SK-N-SH (cell line): ENCODE results near the gene CELSR2. TPM values are rescaled to one million over a fixed set of nuclear protein-coding genes. Genes with fewer than 3 reads are reported as not detected.

Experiments
- CTCF ChIA-PET: fragments of 300-600, 350-600 bp; formaldehyde crosslinking; extraction: SDS; loops from one replicate; lab custom pipeline; 2021; lab: Yijun Ruan, JAX
- POLR2A ChIA-PET: fragments of 350-600 bp; sonication (Branson Sonifier 250); formaldehyde crosslinking; extraction: SDS; loops from one replicate; lab custom pipeline; 2020; ENCODE audit warnings: antibody characterized with exemption, inconsistent platforms; lab: Yijun Ruan, JAX
- DNase-seq: peaks from one replicate; pipeline ENCODE4 v3.0.0; 2012
- H2AFZ ChIP-seq: fragments of 200-600 bp; sonication (generic); 2 replicates; pipeline ENCODE4 v1.8.1; 2016; ENCODE audit warnings: antibody characterized with exemption, mild to moderate bottlenecking, low read depth
- H3F3A ChIP-seq: fragments of 200-600 bp; sonication (generic); replicated peaks from 2 replicates; pipeline ENCODE3; 2016; ENCODE audit warnings: antibody characterized with exemption, mild to moderate bottlenecking; ENCODE audit not compliant: insufficient read depth
- H3K27ac ChIP-seq, 2 experiments: fragments of 200-500 bp in 1 of 2; fragments of 200-600 bp in 1 of 2; sonication (Bioruptor generic) in 1 of 2; sonication (generic), shearing (Covaris generic) in 1 of 2; 2 replicates each; pipeline versions ENCODE4 v1.5.1 to v1.6.1; 2014 to 2016; ENCODE audit warnings: low read depth in 2 of 2, inconsistent platforms in 1 of 2, low read length in 1 of 2, mild to moderate bottlenecking in 1 of 2, mixed read lengths in 1 of 2
- H3K27me3 ChIP-seq: fragments of 200-600 bp; sonication (generic), shearing (Covaris generic); 2 replicates; pipeline ENCODE4 v1.6.1; 2016; ENCODE audit warnings: mixed run types; ENCODE audit not compliant: insufficient read depth
- H3K36me3 ChIP-seq, 2 experiments: fragments of 200-500 bp in 1 of 2; fragments of 200-600 bp in 1 of 2; sonication (Bioruptor generic) in 1 of 2; sonication (generic) in 1 of 2; replicated peaks in 1 of 2; 2 replicates each; pipeline versions ENCODE3 to v1.5.1; 2014 to 2016; ENCODE audit warnings: low read length in 1 of 2, mild to moderate bottlenecking in 1 of 2; ENCODE audit not compliant: insufficient read depth in 2 of 2, control insufficient read depth in 1 of 2
- H3K4me1 ChIP-seq, 2 experiments: fragments of 200-500 bp in 1 of 2; fragments of 200-600 bp in 1 of 2; sonication (Bioruptor generic) in 1 of 2; sonication (generic), shearing (Covaris generic) in 1 of 2; 2 replicates each; pipeline versions ENCODE4 v1.5.1 to v1.6.1; 2014 to 2016; ENCODE audit warnings: low read depth in 1 of 2, low read length in 1 of 2, mixed run types in 1 of 2; ENCODE audit not compliant: insufficient read depth in 2 of 2, control insufficient read depth in 1 of 2
- H3K4me2 ChIP-seq: fragments of 200-600 bp; sonication (generic), shearing (Covaris generic); 2 replicates; pipeline ENCODE4 v1.6.1; 2017; ENCODE audit warnings: mixed run types
- H3K4me3 ChIP-seq, 2 experiments: fragments of 200-500 bp in 1 of 2; fragments of 200-600 bp in 1 of 2; sonication (Bioruptor generic) in 1 of 2; sonication (generic), shearing (Covaris generic) in 1 of 2; 2 replicates each; pipeline versions ENCODE4 v1.5.1 to v1.8.1; 2014 to 2016; ENCODE audit warnings: low read depth in 2 of 2, inconsistent platforms in 1 of 2, low read length in 1 of 2, mild to moderate bottlenecking in 1 of 2, mixed read lengths in 1 of 2, moderate library complexity in 1 of 2
- H3K79me2 ChIP-seq: fragments of 200-600 bp; sonication (generic); 2 replicates; pipeline ENCODE4 v1.8.1; 2017; ENCODE audit warnings: mild to moderate bottlenecking; ENCODE audit not compliant: insufficient read depth
- H3K9ac ChIP-seq: fragments of 200-600 bp; sonication (generic); 2 replicates; pipeline ENCODE4 v1.6.1; 2017; ENCODE audit warnings: mixed run types
- H3K9me2 ChIP-seq: fragments of 200-600 bp; sonication (generic); 2 replicates; pipeline ENCODE4 v1.6.1; 2017; ENCODE audit warnings: mixed run types
- H3K9me3 ChIP-seq: fragments of 200-600 bp; sonication (generic); 2 replicates; pipeline ENCODE4 v1.6.1; 2017; ENCODE audit warnings: mixed run types, mild to moderate bottlenecking, moderate library complexity
- H4K20me1 ChIP-seq: fragments of 200-600 bp; sonication (generic); 2 replicates; pipeline ENCODE4 v1.6.1; 2017; ENCODE audit warnings: mild to moderate bottlenecking, mixed run types; ENCODE audit not compliant: insufficient read depth
- EP300 ChIP-seq, 2 experiments: IDR thresholded peaks; 2 replicates each; pipeline versions ENCODE4 v1.4.0 to v1.6.1; 2012; ENCODE audit warnings: borderline replicate concordance in 1 of 2, low read depth in 1 of 2, low read length in 1 of 2
- GABPA ChIP-seq: IDR thresholded peaks from 2 replicates; pipeline ENCODE4 v1.4.0; 2012; ENCODE audit warnings: low read depth, mild to moderate bottlenecking
- MAX ChIP-seq: IDR thresholded peaks from 2 replicates; pipeline ENCODE4 v1.4.0; 2012; ENCODE audit warnings: low read depth
- NFIC ChIP-seq: IDR thresholded peaks from 2 replicates; pipeline ENCODE4 v1.4.0; 2012; ENCODE audit warnings: borderline replicate concordance
- POLR2AphosphoS5 ChIP-seq: IDR thresholded peaks from 2 replicates; pipeline ENCODE4 v1.6.1; 2012; ENCODE audit warnings: low read depth, low read length
- RAD21 ChIP-seq: IDR thresholded peaks from 2 replicates; pipeline ENCODE4 v1.6.1; 2012; ENCODE audit warnings: mild to moderate bottlenecking, low read length
- RFX5 ChIP-seq: IDR thresholded peaks from 2 replicates; pipeline ENCODE4 v1.6.1; 2012; ENCODE audit warnings: mild to moderate bottlenecking, improper control_type of control experiment, low read length
- RXRA ChIP-seq: IDR thresholded peaks from 2 replicates; pipeline ENCODE4 v1.4.0; 2012; ENCODE audit warnings: low read depth, mild to moderate bottlenecking, borderline replicate concordance
- TAF1 ChIP-seq: IDR thresholded peaks from 2 replicates; pipeline ENCODE4 v1.6.1; 2012; ENCODE audit warnings: low read depth, mild to moderate bottlenecking, low read length, moderate library complexity, borderline replicate concordance
- YY1 ChIP-seq: IDR thresholded peaks from 2 replicates; pipeline ENCODE4 v1.4.0; 2012; ENCODE audit warnings: low read depth, mild to moderate bottlenecking
- WGBS: methylation state at CpG from one replicate; pipeline ENCODE4 v1.1.6; 2017; ENCODE audit warnings: low lambda C conversion rate; 5-methylcytosine and 5-hydroxymethylcytosine counted together
- polyA plus RNA-seq, 3 experiments: library from polyadenylated mRNA; depleted of rRNA; stranded (reverse); fragments of >200 nt; gene quantifications; 2 replicates each; pipeline ENCODE4 v1.2.3, GENCODE V29; 2012
- TF ChIP-seq, protein P1 (sequence below): fragments of 150-350 bp; IDR thresholded peaks from 2 replicates; pipeline ENCODE4 v1.6.1; 2016; ENCODE audit warnings: mild to moderate bottlenecking, low read depth, low read length
- TF ChIP-seq, protein P2 (sequence below): IDR thresholded peaks from 2 replicates; pipeline ENCODE4 v1.4.0; 2012; ENCODE audit warnings: low read depth, borderline replicate concordance
- TF ChIP-seq, protein P3 (sequence below): IDR thresholded peaks from 2 replicates; pipeline ENCODE4 v1.6.1; 2012; ENCODE audit warnings: mild to moderate bottlenecking, low read depth, low read length, moderate library complexity

Gene CELSR2, protein sequence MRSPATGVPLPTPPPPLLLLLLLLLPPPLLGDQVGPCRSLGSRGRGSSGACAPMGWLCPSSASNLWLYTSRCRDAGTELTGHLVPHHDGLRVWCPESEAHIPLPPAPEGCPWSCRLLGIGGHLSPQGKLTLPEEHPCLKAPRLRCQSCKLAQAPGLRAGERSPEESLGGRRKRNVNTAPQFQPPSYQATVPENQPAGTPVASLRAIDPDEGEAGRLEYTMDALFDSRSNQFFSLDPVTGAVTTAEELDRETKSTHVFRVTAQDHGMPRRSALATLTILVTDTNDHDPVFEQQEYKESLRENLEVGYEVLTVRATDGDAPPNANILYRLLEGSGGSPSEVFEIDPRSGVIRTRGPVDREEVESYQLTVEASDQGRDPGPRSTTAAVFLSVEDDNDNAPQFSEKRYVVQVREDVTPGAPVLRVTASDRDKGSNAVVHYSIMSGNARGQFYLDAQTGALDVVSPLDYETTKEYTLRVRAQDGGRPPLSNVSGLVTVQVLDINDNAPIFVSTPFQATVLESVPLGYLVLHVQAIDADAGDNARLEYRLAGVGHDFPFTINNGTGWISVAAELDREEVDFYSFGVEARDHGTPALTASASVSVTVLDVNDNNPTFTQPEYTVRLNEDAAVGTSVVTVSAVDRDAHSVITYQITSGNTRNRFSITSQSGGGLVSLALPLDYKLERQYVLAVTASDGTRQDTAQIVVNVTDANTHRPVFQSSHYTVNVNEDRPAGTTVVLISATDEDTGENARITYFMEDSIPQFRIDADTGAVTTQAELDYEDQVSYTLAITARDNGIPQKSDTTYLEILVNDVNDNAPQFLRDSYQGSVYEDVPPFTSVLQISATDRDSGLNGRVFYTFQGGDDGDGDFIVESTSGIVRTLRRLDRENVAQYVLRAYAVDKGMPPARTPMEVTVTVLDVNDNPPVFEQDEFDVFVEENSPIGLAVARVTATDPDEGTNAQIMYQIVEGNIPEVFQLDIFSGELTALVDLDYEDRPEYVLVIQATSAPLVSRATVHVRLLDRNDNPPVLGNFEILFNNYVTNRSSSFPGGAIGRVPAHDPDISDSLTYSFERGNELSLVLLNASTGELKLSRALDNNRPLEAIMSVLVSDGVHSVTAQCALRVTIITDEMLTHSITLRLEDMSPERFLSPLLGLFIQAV (N-terminal part only)
- 1.7 and 3.5 TPM in 2 replicates for polyA plus RNA-seq (2012; rRNA removed)
- polyA plus RNA-seq (2012; cell fraction: cytosol; rRNA removed): 2.0 and 3.3 TPM in 2 replicates
- polyA plus RNA-seq (2012; cell fraction: nucleus; rRNA removed): 9.3 and 12.7 TPM in 2 replicates

- POLR2A ChIA-PET: interaction anchor here (1.1 to 2.9 kb wide), 4 partner anchors 9 to 149 kb away, joined by 3 to 20 read pairs (median 4); partner anchors contain the start of genes PSRC1 and SORT1
- Histone ChIP-seq H2AFZ (peak within 1 kb of the TSS; percentile 63; the same call in 1 of the 2 replicates), H3K4me3 (peak within 1 kb of the TSS; percentile 58 to 70), H3K27ac (peak within 1 kb of the TSS in 1 of 2 experiments; percentile 62; a peak in 1 of 4 replicates), H3K27me3 (no peaks in the 10 kb centered on the region), H3K36me3 (no peaks in the 10 kb centered on the region), H3K9me2 (no peaks in the 10 kb centered on the region), H3F3A (no peaks in the 10 kb centered on the region), H4K20me1 (no peaks in the 10 kb centered on the region), H3K9me3 (no peaks in the 10 kb centered on the region), H3K79me2 (no peaks in the 10 kb centered on the region), H3K4me1 (peaks cover 0 to 31% of the 10 kb centered on the region in 2 experiments; a peak in 1 of 4 replicates), H3K9ac (no peak within 1 kb of the TSS), H3K4me2 (peak within 1 kb of the TSS; percentile 70)
- CTCF ChIA-PET: interaction anchor here (0.7 to 3.7 kb wide), 9 partner anchors 9 to 149 kb away, joined by 3 to 20 read pairs (median 4); partner anchors contain the start of gene PSRC1
- peak; percentile 81 for TF ChIP-seq MAX
- TF ChIP-seq YY1: no peak
- WGBS: 41% methylated on average over 22 of the region's 49 CpGs
- DNase-seq: peak; percentile 95
Measured at GRCh38 chr1:109248797-109249629, at the start of gene CELSR2. CELSR2 (plus strand) TSS chr1:109249539; CDS start chr1:109250080, 541 bp downstream.

- POLR2A ChIA-PET: no interaction called here
- 86% methylated on average over 10 of the region's 10 CpGs for WGBS
Measured at GRCh38 chr1:109199710-109200109, 49.6 kb upstream of the CELSR2 start.

More at GRCh38 chr1:109199710-109200109, 49.6 kb upstream of the CELSR2 start:
- no peaks in the 10 kb centered on the region for H3K9me2 ChIP-seq
- no peaks in the 10 kb centered on the region for H3K79me2 ChIP-seq
- TF ChIP-seq, protein P1, sequence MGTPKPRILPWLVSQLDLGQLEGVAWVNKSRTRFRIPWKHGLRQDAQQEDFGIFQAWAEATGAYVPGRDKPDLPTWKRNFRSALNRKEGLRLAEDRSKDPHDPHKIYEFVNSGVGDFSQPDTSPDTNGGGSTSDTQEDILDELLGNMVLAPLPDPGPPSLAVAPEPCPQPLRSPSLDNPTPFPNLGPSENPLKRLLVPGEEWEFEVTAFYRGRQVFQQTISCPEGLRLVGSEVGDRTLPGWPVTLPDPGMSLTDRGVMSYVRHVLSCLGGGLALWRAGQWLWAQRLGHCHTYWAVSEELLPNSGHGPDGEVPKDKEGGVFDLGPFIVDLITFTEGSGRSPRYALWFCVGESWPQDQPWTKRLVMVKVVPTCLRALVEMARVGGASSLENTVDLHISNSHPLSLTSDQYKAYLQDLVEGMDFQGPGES: no peak
- no peak for TF ChIP-seq MAX
- no peak for TF ChIP-seq YY1
- TF ChIP-seq, protein P2, sequence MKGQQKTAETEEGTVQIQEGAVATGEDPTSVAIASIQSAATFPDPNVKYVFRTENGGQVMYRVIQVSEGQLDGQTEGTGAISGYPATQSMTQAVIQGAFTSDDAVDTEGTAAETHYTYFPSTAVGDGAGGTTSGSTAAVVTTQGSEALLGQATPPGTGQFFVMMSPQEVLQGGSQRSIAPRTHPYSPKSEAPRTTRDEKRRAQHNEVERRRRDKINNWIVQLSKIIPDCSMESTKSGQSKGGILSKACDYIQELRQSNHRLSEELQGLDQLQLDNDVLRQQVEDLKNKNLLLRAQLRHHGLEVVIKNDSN: no peak
- TF ChIP-seq TAF1: no peak
- TF ChIP-seq, protein P3, sequence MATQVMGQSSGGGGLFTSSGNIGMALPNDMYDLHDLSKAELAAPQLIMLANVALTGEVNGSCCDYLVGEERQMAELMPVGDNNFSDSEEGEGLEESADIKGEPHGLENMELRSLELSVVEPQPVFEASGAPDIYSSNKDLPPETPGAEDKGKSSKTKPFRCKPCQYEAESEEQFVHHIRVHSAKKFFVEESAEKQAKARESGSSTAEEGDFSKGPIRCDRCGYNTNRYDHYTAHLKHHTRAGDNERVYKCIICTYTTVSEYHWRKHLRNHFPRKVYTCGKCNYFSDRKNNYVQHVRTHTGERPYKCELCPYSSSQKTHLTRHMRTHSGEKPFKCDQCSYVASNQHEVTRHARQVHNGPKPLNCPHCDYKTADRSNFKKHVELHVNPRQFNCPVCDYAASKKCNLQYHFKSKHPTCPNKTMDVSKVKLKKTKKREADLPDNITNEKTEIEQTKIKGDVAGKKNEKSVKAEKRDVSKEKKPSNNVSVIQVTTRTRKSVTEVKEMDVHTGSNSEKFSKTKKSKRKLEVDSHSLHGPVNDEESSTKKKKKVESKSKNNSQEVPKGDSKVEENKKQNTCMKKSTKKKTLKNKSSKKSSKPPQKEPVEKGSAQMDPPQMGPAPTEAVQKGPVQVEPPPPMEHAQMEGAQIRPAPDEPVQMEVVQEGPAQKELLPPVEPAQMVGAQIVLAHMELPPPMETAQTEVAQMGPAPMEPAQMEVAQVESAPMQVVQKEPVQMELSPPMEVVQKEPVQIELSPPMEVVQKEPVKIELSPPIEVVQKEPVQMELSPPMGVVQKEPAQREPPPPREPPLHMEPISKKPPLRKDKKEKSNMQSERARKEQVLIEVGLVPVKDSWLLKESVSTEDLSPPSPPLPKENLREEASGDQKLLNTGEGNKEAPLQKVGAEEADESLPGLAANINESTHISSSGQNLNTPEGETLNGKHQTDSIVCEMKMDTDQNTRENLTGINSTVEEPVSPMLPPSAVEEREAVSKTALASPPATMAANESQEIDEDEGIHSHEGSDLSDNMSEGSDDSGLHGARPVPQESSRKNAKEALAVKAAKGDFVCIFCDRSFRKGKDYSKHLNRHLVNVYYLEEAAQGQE: no peak
- TF ChIP-seq POLR2AphosphoS5: no peak
- TF ChIP-seq RAD21: no peak
- no peak for TF ChIP-seq RFX5
- no peak for TF ChIP-seq RXRA
- TF ChIP-seq GABPA: no peak
- no peak for TF ChIP-seq EP300 (IDR thresholded peaks at IDR 0.05; ENCODE audit: borderline replicate concordance in 1 of 2, low read depth in 1 of 2, low read length in 1 of 2)
- TF ChIP-seq NFIC: no peak
- peaks cover 5 to 10% of the 10 kb centered on the region in 2 experiments; a peak in 3 of 4 replicates for H3K4me1 ChIP-seq
- H3F3A ChIP-seq: peaks cover 27% of the 10 kb centered on the region
- H3K9me3 ChIP-seq: no peaks in the 10 kb centered on the region
- no peak overlapping the region for H3K9ac ChIP-seq
- H3K4me2 ChIP-seq: no peak overlapping the region
- H2AFZ ChIP-seq: no peak overlapping the region
- no peak overlapping the region for H3K27ac ChIP-seq
- H3K27me3 ChIP-seq: no peaks in the 10 kb centered on the region
- H4K20me1 ChIP-seq: no peaks in the 10 kb centered on the region
- CTCF ChIA-PET: interaction anchor here (0.7 to 2.3 kb wide), 3 partner anchors 9 to 87 kb away, joined by 3 to 7 read pairs (median 7); a partner anchor contains a TSS
- no peak overlapping the region for H3K4me3 ChIP-seq
- no peaks in the 10 kb centered on the region for H3K36me3 ChIP-seq
- no peak for DNase-seq
